Measurements from ENCODE around the gene TMEM203. TPM values are rescaled to one million over a fixed set of nuclear protein-coding genes. Genes with fewer than 3 reads are reported as not detected.

The TMEM203 gene
- total RNA-seq, 2 experiments from 2014 or later, result 42.9 to 58.2 TPM

DNA sequence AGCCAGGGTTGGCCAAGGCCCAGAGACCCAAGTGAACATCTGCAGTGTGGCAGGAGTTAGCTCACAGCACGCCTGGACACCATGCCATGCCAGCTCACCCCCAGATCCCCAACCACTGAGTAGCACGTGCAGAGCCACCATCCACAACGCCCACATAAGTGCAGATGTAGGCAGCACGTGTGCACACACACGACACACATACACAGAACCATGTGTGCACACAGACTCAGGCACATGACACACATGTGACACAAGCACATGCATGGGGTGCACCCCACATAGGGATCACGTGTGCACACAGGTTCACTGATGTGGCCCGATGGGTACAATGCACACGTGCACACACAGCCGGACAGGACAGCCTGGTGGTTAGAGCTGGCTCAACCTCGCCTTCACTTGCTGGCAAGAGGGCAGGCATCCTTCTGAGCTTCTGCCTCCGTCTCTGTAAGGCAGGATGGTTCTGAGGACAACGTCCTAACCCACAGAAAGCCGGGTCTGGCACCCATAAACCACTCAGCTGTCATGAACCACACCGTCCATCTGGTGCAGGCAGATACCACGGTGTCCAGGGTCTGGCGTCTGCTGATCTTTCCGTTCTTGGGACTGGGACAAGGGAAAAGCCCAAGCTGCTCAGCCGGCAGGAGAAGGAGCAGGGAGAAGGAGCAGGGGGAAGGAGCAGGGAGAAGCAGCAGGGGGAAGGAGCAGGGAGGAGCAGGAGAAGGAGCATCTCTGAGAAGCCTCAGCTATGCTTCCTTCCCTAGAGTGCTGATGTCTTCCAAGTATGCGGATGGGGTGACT lies 47.6 kb downstream of the TMEM203 start:
- Histone ChIP-seq H4K20me1 (ENCODE audit: insufficient read depth, low read length) (no peaks in the 10 kb centered on the region), H3K4me2 (ENCODE audit: low read length) (no peak overlapping the region)

DNA sequence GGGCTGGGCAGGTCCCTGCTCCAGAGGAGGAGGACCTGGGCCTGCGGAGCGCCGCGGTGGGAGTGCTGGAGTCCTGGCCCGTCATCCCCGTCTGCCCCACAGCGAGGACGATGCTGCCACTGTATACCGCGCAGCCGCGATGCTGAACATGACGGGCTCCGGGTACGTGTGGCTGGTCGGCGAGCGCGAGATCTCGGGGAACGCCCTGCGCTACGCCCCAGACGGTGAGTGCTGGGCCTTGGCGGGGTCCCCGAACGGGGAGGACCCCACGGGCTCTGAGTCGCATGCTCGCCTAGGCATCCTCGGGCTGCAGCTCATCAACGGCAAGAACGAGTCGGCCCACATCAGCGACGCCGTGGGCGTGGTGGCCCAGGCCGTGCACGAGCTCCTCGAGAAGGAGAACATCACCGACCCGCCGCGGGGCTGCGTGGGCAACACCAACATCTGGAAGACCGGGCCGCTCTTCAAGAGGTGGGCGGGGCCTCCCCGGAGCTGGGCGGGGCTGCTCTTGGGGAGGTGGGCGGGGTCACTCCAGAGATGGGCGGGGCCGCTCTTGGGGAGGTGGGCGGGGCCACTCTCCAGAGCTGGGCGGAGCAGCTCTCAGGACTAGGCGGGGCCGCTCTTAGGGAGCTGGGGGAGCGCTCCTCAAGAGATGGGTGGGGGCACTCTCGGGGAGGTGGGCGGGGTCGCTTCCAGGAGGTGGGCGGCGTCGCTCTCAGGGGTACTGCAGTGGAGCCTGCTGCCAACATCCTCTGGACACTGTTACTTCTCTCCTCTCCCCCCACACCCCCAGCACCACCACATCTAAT lies 48.7 kb downstream of the TMEM203 start:
- TF ChIP-seq, protein P1, sequence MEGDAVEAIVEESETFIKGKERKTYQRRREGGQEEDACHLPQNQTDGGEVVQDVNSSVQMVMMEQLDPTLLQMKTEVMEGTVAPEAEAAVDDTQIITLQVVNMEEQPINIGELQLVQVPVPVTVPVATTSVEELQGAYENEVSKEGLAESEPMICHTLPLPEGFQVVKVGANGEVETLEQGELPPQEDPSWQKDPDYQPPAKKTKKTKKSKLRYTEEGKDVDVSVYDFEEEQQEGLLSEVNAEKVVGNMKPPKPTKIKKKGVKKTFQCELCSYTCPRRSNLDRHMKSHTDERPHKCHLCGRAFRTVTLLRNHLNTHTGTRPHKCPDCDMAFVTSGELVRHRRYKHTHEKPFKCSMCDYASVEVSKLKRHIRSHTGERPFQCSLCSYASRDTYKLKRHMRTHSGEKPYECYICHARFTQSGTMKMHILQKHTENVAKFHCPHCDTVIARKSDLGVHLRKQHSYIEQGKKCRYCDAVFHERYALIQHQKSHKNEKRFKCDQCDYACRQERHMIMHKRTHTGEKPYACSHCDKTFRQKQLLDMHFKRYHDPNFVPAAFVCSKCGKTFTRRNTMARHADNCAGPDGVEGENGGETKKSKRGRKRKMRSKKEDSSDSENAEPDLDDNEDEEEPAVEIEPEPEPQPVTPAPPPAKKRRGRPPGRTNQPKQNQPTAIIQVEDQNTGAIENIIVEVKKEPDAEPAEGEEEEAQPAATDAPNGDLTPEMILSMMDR (conservative IDR thresholded peaks at IDR 0.05; ENCODE audit: low read length), result no peak
- TF ChIP-seq EZH2phosphoT487 (IDR thresholded peaks at IDR 0.05; ENCODE audit: borderline replicate concordance, low read depth, low read length), result no peak
- H3K9me2 ChIP-seq (ENCODE audit: insufficient read depth, low read length), result no peaks in the 10 kb centered on the region
- intact Hi-C loops (cut with micrococcal nuclease; ENCODE audit: unreplicated experiment), result loop anchor here (10.0 kb wide), 1 partner anchor 612 kb away; the partner anchor contains the start of gene NOTCH1
- peaks cover 30% of the 10 kb centered on the region for H3K4me1 ChIP-seq (ENCODE audit: insufficient read depth, low read length, poor library complexity, severe bottlenecking)
- H3K9me3 ChIP-seq (ENCODE audit: low read length), result no peaks in the 10 kb centered on the region
- ChIA-PET CTCF (ENCODE audit: unreplicated experiment) (interaction anchor here (0.6 kb wide), 1 partner anchor 26 kb away, joined by 3 read pairs; no protein-coding TSS in a partner anchor), POLR2A (interaction anchor here (0.6 to 1.2 kb wide), 4 partner anchors 24 to 616 kb away, joined by 3 to 4 read pairs (median 3); partner anchors contain the start of genes ANAPC2 and SSNA1)
- no peak overlapping the region for H2AFZ ChIP-seq (ENCODE audit: low read length)
- no peak overlapping the region for H3K27ac ChIP-seq (ENCODE audit: low read depth, low read length, poor library complexity, severe bottlenecking)
- peak overlapping the region; percentile 49; the same call in 1 of the 2 replicates for H3K4me2 ChIP-seq (ENCODE audit: low read length)
- H4K20me1 ChIP-seq (ENCODE audit: insufficient read depth, low read length), result no peaks in the 10 kb centered on the region
- H3K4me3 ChIP-seq (ENCODE audit: low read depth, low read length, poor library complexity, severe bottlenecking), result peak overlapping the region; percentile 20
- BruUV-seq (replicated peaks), result no TSS peak
- no peaks in the 10 kb centered on the region for H3K79me2 ChIP-seq (ENCODE audit: insufficient read depth, low read depth, low read length)
- no peaks in the 10 kb centered on the region for H3K36me3 ChIP-seq (ENCODE audit: insufficient read depth, low read length)
- DNase-seq (ENCODE audit: low spot score), result peak; percentile 79

More for the DNA sequence above, 47.6 kb downstream of the TMEM203 start:
- no peak overlapping the region for H3K4me3 ChIP-seq (ENCODE audit: low read depth, low read length, poor library complexity, severe bottlenecking)
- POLR2A ChIA-PET, result interaction anchor here (1.0 to 1.2 kb wide), 2 partner anchors 25 to 31 kb away, joined by 3 read pairs; partner anchors contain the start of genes ANAPC2 and SSNA1
- peaks cover 30% of the 10 kb centered on the region for H3K4me1 ChIP-seq (ENCODE audit: insufficient read depth, low read length, poor library complexity, severe bottlenecking)
- H2AFZ ChIP-seq (ENCODE audit: low read length), result no peak overlapping the region
- H3K27ac ChIP-seq (ENCODE audit: low read depth, low read length, poor library complexity, severe bottlenecking), result no peak overlapping the region
- DNase-seq (ENCODE audit: low spot score), result no peak
- CTCF ChIA-PET (ENCODE audit: unreplicated experiment), result no interaction called here
- H3K79me2 ChIP-seq (ENCODE audit: insufficient read depth, low read depth, low read length), result no peaks in the 10 kb centered on the region
- H3K9me2 ChIP-seq (ENCODE audit: insufficient read depth, low read length), result no peaks in the 10 kb centered on the region
- BruUV-seq (replicated peaks), result no TSS peak
- H3K36me3 ChIP-seq (ENCODE audit: insufficient read depth, low read length), result no peaks in the 10 kb centered on the region
- intact Hi-C loops (cut with micrococcal nuclease; ENCODE audit: unreplicated experiment), result loop anchor here (10.0 kb wide), 1 partner anchor 613 kb away; the partner anchor contains the start of gene NOTCH1
- TF ChIP-seq, protein P1 (conservative IDR thresholded peaks at IDR 0.05; ENCODE audit: low read length), result no peak
- TF ChIP-seq EZH2phosphoT487 (IDR thresholded peaks at IDR 0.05; ENCODE audit: borderline replicate concordance, low read depth, low read length), result no peak
- no peaks in the 10 kb centered on the region for H3K9me3 ChIP-seq (ENCODE audit: low read length)

Small RNA genes within 50 kb of the gene (microRNA-seq; reads per million reads assigned to microRNA genes)
- not detected for gene MIR3621 (ENCODE audit: borderline replicate concordance)

Small RNA genes within 50 kb of the gene (small RNA-seq; reads per million reads assigned to genes)
- not detected for gene MIR3621

Other genes starting within 250 kb of the TMEM203 start
Only the 30 nearest of the 31 such genes appear.
- gene PTGDS, start 228.1 kb downstream of the TMEM203 start, total RNA-seq (2014; rRNA removed; shearing (Covaris generic)), result not detected in 2 replicates
- gene PTGDS, start 228.1 kb downstream of the TMEM203 start, total RNA-seq (2022), result not detected in 2 replicates
- gene LCNL1, start 222.7 kb downstream of the TMEM203 start, total RNA-seq (2014; rRNA removed; shearing (Covaris generic)), result not detected in 2 replicates
- gene LCNL1, start 222.7 kb downstream of the TMEM203 start, total RNA-seq (2022), result not detected in 2 replicates
- 63.5 and 66.5 TPM in 2 replicates for gene PAXX, start 213.2 kb downstream of the TMEM203 start, total RNA-seq (2014; rRNA removed; shearing (Covaris generic))
- 45.7 and 46.3 TPM in 2 replicates for gene PAXX, start 213.2 kb downstream of the TMEM203 start, total RNA-seq (2022)
- not detected in 2 replicates for gene CLIC3, start 209.1 kb downstream of the TMEM203 start, total RNA-seq (2014; rRNA removed; shearing (Covaris generic))
- gene CLIC3, start 209.1 kb downstream of the TMEM203 start, total RNA-seq (2022), result not detected in 2 replicates
- gene ABCA2, start 177.4 kb downstream of the TMEM203 start, total RNA-seq (2014; rRNA removed; shearing (Covaris generic)), result 2.4 and 4.1 TPM in 2 replicates
- 8.3 and 10.6 TPM in 2 replicates for gene ABCA2, start 177.4 kb downstream of the TMEM203 start, total RNA-seq (2022)
- gene FUT7, start 173.6 kb downstream of the TMEM203 start, total RNA-seq (2014; rRNA removed; shearing (Covaris generic)), result not detected in 2 replicates
- 0.21 TPM in 1 of 2 replicates, not detected in the other for gene FUT7, start 173.6 kb downstream of the TMEM203 start, total RNA-seq (2022)
- gene NPDC1, start 159.5 kb downstream of the TMEM203 start, total RNA-seq (2014; rRNA removed; shearing (Covaris generic)), result 0.21 and 0.32 TPM in 2 replicates
- gene NPDC1, start 159.5 kb downstream of the TMEM203 start, total RNA-seq (2022), result 0.38 and 0.39 TPM in 2 replicates
- 0.16 TPM in 1 of 2 replicates, not detected in the other for gene ENTPD2, start 151.6 kb downstream of the TMEM203 start, total RNA-seq (2014; rRNA removed; shearing (Covaris generic))
- not detected in 2 replicates for gene ENTPD2, start 151.6 kb downstream of the TMEM203 start, total RNA-seq (2022)
- gene SAPCD2, start 135.1 kb downstream of the TMEM203 start, total RNA-seq (2014; rRNA removed; shearing (Covaris generic)), result 65.9 and 74.0 TPM in 2 replicates
- 51.4 and 57.2 TPM in 2 replicates for gene SAPCD2, start 135.1 kb downstream of the TMEM203 start, total RNA-seq (2022)
- gene UAP1L1, start 128.1 kb downstream of the TMEM203 start, total RNA-seq (2014; rRNA removed; shearing (Covaris generic)), result 5.3 and 5.7 TPM in 2 replicates
- 12.3 and 16.7 TPM in 2 replicates for gene UAP1L1, start 128.1 kb downstream of the TMEM203 start, total RNA-seq (2022)
- 22.5 and 32.7 TPM in 2 replicates for gene MAN1B1, start 118.7 kb downstream of the TMEM203 start, total RNA-seq (2014; rRNA removed; shearing (Covaris generic))
- 38.8 and 43.4 TPM in 2 replicates for gene MAN1B1, start 118.7 kb downstream of the TMEM203 start, total RNA-seq (2022)
- 173 and 182 TPM in 2 replicates for gene DPP7, start 90.9 kb downstream of the TMEM203 start, total RNA-seq (2014; rRNA removed; shearing (Covaris generic))
- gene DPP7, start 90.9 kb downstream of the TMEM203 start, total RNA-seq (2022), result 154 TPM in 2 replicates
- 0.06 TPM in 1 of 2 replicates, not detected in the other for gene GRIN1, start 66.5 kb downstream of the TMEM203 start, total RNA-seq (2014; rRNA removed; shearing (Covaris generic))
- 0.15 and 0.55 TPM in 2 replicates for gene GRIN1, start 66.5 kb downstream of the TMEM203 start, total RNA-seq (2022)
- gene LRRC26, start 35.6 kb downstream of the TMEM203 start, total RNA-seq (2014; rRNA removed; shearing (Covaris generic)), result 0.21 TPM in 1 of 2 replicates, not detected in the other
- gene LRRC26, start 35.6 kb downstream of the TMEM203 start, total RNA-seq (2022), result not detected in 2 replicates
- gene TMEM210, start 33.6 kb downstream of the TMEM203 start, total RNA-seq (2014; rRNA removed; shearing (Covaris generic)), result not detected in 2 replicates
- gene TMEM210, start 33.6 kb downstream of the TMEM203 start, total RNA-seq (2022), result not detected in 2 replicates
- gene ANAPC2, start 17.1 kb downstream of the TMEM203 start, total RNA-seq (2014; rRNA removed; shearing (Covaris generic)), result 34.8 and 38.6 TPM in 2 replicates
- gene ANAPC2, start 17.1 kb downstream of the TMEM203 start, total RNA-seq (2022), result 89.6 and 90.4 TPM in 2 replicates
- gene SSNA1, start 17.0 kb downstream of the TMEM203 start, total RNA-seq (2014; rRNA removed; shearing (Covaris generic)), result 111 and 130 TPM in 2 replicates
- gene SSNA1, start 17.0 kb downstream of the TMEM203 start, total RNA-seq (2022), result 71.0 and 75.1 TPM in 2 replicates
- gene TPRN, start 4.9 kb downstream of the TMEM203 start, total RNA-seq (2014; rRNA removed; shearing (Covaris generic)), result 9.0 and 10.3 TPM in 2 replicates
- gene TPRN, start 4.9 kb downstream of the TMEM203 start, total RNA-seq (2022), result 15.3 and 15.9 TPM in 2 replicates
- 30.4 and 35.9 TPM in 2 replicates for gene NDOR1, start 52 bp upstream of the TMEM203 start, total RNA-seq (2014; rRNA removed; shearing (Covaris generic))
- gene NDOR1, start 52 bp upstream of the TMEM203 start, total RNA-seq (2022), result 61.3 and 61.9 TPM in 2 replicates
- 0.47 and 0.82 TPM in 2 replicates for gene RNF208, start 16.6 kb upstream of the TMEM203 start, total RNA-seq (2014; rRNA removed; shearing (Covaris generic))
- gene RNF208, start 16.6 kb upstream of the TMEM203 start, total RNA-seq (2022), result 4.4 and 5.5 TPM in 2 replicates
- 1.1 and 1.7 TPM in 2 replicates for gene CYSRT1, start 19.5 kb upstream of the TMEM203 start, total RNA-seq (2014; rRNA removed; shearing (Covaris generic))
- 2.9 and 3.7 TPM in 2 replicates for gene CYSRT1, start 19.5 kb upstream of the TMEM203 start, total RNA-seq (2022)
- gene RNF224, start 21.9 kb upstream of the TMEM203 start, total RNA-seq (2014; rRNA removed; shearing (Covaris generic)), result 0.13 TPM in 1 of 2 replicates, not detected in the other
- gene RNF224, start 21.9 kb upstream of the TMEM203 start, total RNA-seq (2022), result 0.30 TPM in 1 of 2 replicates, not detected in the other
- 0.15 TPM in 1 of 2 replicates, not detected in the other for gene SLC34A3, start 25.3 kb upstream of the TMEM203 start, total RNA-seq (2014; rRNA removed; shearing (Covaris generic))
- not detected in 2 replicates for gene SLC34A3, start 25.3 kb upstream of the TMEM203 start, total RNA-seq (2022)
- gene TUBB4B, start 35.6 kb upstream of the TMEM203 start, total RNA-seq (2014; rRNA removed; shearing (Covaris generic)), result 376 and 417 TPM in 2 replicates
- 402 and 443 TPM in 2 replicates for gene TUBB4B, start 35.6 kb upstream of the TMEM203 start, total RNA-seq (2022)
- gene STPG3, start 45.6 kb upstream of the TMEM203 start, total RNA-seq (2014; rRNA removed; shearing (Covaris generic)), result 0.73 TPM in 1 of 2 replicates, not detected in the other
- gene STPG3, start 45.6 kb upstream of the TMEM203 start, total RNA-seq (2022), result 1.7 and 2.7 TPM in 2 replicates
- gene NELFB, start 49.7 kb upstream of the TMEM203 start, total RNA-seq (2014; rRNA removed; shearing (Covaris generic)), result 59.5 and 62.6 TPM in 2 replicates
- gene NELFB, start 49.7 kb upstream of the TMEM203 start, total RNA-seq (2022), result 74.8 and 76.1 TPM in 2 replicates
- 11.6 and 11.7 TPM in 2 replicates for gene TOR4A, start 72.1 kb upstream of the TMEM203 start, total RNA-seq (2014; rRNA removed; shearing (Covaris generic))
- 19.7 and 22.3 TPM in 2 replicates for gene TOR4A, start 72.1 kb upstream of the TMEM203 start, total RNA-seq (2022)
- gene NRARP, start 96.6 kb upstream of the TMEM203 start, total RNA-seq (2014; rRNA removed; shearing (Covaris generic)), result 6.9 TPM in 2 replicates
- 6.4 and 8.9 TPM in 2 replicates for gene NRARP, start 96.6 kb upstream of the TMEM203 start, total RNA-seq (2022)
- 14.2 and 27.0 TPM in 2 replicates for gene EXD3, start 217.5 kb upstream of the TMEM203 start, total RNA-seq (2014; rRNA removed; shearing (Covaris generic))
- gene EXD3, start 217.5 kb upstream of the TMEM203 start, total RNA-seq (2022), result 20.8 and 27.0 TPM in 2 replicates
- gene NOXA1, start 217.7 kb upstream of the TMEM203 start, total RNA-seq (2014; rRNA removed; shearing (Covaris generic)), result not detected in 2 replicates
- not detected in 2 replicates for gene NOXA1, start 217.7 kb upstream of the TMEM203 start, total RNA-seq (2022)